Nephron progenitor cell (in vitro differentiated cells): Measurements from ENCODE around the gene AFAP1.

Experiments
- DNase-seq: peaks from one replicate; pipeline ENCODE4 v3.0.0; 2021
- H3K27ac Mint-ChIP-seq: 2 replicates; pipeline ENCODE4 v1.8.0; 2021; ENCODE audit warnings: mild to moderate bottlenecking, moderate library complexity, mixed read lengths
- H3K27me3 Mint-ChIP-seq: 2 replicates; pipeline ENCODE4 v1.8.0; 2021; ENCODE audit warnings: mild to moderate bottlenecking, low read depth, mixed read lengths; ENCODE audit not compliant: poor library complexity
- H3K36me3 Mint-ChIP-seq: 2 replicates; pipeline ENCODE4 v1.8.0; 2021; ENCODE audit warnings: low read depth, mixed read lengths
- H3K4me1 Mint-ChIP-seq: 2 replicates; pipeline ENCODE4 v1.8.0; 2021; ENCODE audit warnings: mixed read lengths
- H3K4me3 Mint-ChIP-seq: 2 replicates; pipeline ENCODE4 v1.8.0; 2021; ENCODE audit warnings: mild to moderate bottlenecking, moderate library complexity, mixed read lengths
- H3K9me3 Mint-ChIP-seq: 2 replicates; pipeline ENCODE4 v1.8.0; 2021; ENCODE audit warnings: mild to moderate bottlenecking, moderate library complexity, mixed read lengths
- TF ChIP-seq, protein P1 (sequence below): fragments of 200-600 bp; sonication (generic); IDR thresholded peaks from 2 replicates; pipeline ENCODE4 v1.5.0; 2021; ENCODE audit warnings: antibody characterized with exemption

AFAP1 gene

DNA sequence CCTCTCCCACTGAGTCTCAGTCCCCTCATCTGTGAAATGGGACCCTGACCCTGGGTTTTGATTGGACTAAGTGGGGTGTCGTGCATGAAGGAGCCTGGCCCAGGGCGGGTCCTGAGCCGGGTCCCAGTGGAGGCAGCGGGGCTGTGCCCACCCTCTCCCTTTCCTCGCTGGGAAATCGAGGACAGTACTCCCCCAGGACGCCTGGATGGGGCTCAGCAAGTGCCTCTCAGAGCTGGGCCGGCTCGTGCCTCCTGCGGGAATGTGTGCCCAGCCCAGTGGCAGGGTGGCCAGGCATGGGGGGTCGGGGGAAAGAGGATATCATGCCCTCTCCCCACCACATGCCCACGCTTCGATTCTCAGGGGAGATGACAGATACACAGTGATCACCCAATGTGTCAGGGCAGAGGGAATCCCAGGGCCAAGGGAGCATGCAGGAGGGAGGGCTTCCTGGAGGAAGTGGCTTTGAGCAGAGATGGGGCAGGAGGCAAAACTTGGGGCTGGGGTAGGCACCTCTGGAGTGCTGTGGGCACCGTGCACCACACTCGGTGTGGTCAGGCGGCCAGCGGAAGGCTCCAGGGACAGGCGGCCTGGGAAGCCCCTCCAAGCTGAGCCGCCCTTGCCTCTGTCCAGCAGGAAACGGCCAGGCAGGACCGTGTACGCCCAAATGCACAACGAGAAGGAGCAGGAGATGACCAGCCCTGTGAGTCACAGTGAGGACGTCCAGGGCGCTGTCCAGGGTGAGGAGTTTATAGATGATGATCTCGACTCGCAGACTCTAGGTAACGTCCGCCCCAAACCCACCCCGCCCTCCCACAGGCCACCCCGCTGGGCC, 203.0 kb downstream of the AFAP1 start:
- peak; percentile 45 for DNase-seq
- Mint-ChIP-seq H3K4me3 (no peak overlapping the region), H3K9me3 (no peaks in the 10 kb centered on the region), H3K27ac (peak overlapping the region; percentile 29), H3K4me1 (peaks cover 4% of the 10 kb centered on the region), H3K27me3 (peaks cover 5% of the 10 kb centered on the region), H3K36me3 (no peaks in the 10 kb centered on the region)
- TF ChIP-seq, protein P1, sequence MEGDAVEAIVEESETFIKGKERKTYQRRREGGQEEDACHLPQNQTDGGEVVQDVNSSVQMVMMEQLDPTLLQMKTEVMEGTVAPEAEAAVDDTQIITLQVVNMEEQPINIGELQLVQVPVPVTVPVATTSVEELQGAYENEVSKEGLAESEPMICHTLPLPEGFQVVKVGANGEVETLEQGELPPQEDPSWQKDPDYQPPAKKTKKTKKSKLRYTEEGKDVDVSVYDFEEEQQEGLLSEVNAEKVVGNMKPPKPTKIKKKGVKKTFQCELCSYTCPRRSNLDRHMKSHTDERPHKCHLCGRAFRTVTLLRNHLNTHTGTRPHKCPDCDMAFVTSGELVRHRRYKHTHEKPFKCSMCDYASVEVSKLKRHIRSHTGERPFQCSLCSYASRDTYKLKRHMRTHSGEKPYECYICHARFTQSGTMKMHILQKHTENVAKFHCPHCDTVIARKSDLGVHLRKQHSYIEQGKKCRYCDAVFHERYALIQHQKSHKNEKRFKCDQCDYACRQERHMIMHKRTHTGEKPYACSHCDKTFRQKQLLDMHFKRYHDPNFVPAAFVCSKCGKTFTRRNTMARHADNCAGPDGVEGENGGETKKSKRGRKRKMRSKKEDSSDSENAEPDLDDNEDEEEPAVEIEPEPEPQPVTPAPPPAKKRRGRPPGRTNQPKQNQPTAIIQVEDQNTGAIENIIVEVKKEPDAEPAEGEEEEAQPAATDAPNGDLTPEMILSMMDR: no peak

DNA sequence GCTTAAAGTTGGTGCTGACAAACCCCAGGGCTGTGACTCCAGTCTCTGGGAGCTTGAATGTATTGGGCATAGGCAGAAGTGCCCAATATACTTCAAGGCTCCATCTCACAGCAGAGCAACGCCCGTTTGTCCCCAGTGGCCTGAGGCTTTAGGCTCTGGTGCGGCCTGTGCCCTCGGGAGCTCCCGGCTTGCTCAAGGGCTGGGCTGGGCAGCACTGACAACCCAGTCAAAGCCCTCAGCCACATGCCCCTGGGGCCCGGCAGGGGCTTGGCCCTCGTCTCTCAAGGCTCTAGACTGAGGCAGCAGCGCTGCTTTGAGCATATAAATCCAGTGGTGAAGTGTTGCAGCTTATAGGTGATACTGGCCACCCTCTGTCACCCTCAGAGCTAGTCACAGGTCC, 203.7 kb downstream of the AFAP1 start:
- Mint-ChIP-seq H3K4me1 (peaks cover 4% of the 10 kb centered on the region), H3K4me3 (no peak overlapping the region), H3K27me3 (peaks cover 5% of the 10 kb centered on the region), H3K27ac (no peak overlapping the region), H3K9me3 (no peaks in the 10 kb centered on the region), H3K36me3 (no peaks in the 10 kb centered on the region)
- TF ChIP-seq, protein P1: no peak
- no peak for DNase-seq

DNA sequence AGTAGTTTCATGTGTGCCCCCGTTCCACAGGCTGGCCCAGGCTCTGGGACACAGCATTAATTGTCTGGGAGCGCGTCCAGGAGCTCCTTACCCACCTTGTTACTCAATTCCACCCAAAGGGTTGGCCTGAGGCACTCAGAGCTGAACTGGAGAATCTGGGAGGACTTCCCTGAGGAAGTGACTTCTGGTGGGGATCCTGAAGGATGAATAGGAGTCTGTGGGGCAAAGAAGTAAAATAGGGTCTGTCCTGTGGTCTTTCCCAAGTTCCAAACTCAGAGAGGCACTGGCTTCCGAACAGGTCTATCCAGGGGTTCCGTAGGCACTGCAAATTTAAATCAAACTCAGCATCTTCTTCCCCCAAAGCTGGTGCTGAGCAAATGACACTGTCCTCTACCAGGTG, 204.3 kb downstream of the AFAP1 start:
- no peak for DNase-seq
- Mint-ChIP-seq H3K9me3 (no peaks in the 10 kb centered on the region), H3K36me3 (no peaks in the 10 kb centered on the region), H3K27me3 (peaks cover 5% of the 10 kb centered on the region), H3K4me3 (no peak overlapping the region), H3K27ac (no peak overlapping the region), H3K4me1 (peaks cover 4% of the 10 kb centered on the region)
- TF ChIP-seq, protein P1: no peak

DNA sequence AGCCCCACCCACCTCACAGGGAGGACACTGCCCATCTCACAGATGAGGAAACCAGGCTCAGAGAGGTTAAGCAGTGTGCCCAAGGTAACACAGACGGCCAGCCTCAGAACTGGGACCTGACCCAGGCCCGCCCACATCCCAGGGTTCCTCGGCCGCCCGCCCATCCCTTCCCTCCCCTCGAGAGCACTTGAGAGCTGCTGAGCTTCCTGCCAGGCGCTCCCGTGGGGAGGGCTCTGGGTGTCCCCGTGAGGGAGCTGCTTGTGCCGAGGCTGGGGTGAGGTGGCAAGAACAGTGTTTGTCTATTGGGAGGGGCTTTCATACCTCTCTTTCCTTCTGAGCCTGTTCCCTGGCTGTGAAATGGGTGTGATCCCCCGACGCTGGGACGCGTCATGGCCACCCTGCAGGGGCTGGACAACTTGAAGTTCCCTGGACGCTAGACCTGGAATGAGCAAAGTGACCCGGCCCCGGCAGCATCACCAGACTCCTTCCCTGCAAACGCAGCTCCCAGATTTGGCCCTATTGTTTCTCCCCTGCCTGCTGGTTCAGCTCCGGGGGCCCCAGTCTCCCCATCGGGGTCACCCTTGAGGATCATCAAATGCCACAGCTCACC, 204.9 kb downstream of the AFAP1 start:
- Mint-ChIP-seq H3K36me3 (no peaks in the 10 kb centered on the region), H3K9me3 (no peaks in the 10 kb centered on the region), H3K4me1 (peaks cover 6% of the 10 kb centered on the region), H3K4me3 (no peak overlapping the region), H3K27ac (no peak overlapping the region), H3K27me3 (peaks cover 5% of the 10 kb centered on the region)
- no peak for DNase-seq
- TF ChIP-seq, protein P1: no peak

DNA sequence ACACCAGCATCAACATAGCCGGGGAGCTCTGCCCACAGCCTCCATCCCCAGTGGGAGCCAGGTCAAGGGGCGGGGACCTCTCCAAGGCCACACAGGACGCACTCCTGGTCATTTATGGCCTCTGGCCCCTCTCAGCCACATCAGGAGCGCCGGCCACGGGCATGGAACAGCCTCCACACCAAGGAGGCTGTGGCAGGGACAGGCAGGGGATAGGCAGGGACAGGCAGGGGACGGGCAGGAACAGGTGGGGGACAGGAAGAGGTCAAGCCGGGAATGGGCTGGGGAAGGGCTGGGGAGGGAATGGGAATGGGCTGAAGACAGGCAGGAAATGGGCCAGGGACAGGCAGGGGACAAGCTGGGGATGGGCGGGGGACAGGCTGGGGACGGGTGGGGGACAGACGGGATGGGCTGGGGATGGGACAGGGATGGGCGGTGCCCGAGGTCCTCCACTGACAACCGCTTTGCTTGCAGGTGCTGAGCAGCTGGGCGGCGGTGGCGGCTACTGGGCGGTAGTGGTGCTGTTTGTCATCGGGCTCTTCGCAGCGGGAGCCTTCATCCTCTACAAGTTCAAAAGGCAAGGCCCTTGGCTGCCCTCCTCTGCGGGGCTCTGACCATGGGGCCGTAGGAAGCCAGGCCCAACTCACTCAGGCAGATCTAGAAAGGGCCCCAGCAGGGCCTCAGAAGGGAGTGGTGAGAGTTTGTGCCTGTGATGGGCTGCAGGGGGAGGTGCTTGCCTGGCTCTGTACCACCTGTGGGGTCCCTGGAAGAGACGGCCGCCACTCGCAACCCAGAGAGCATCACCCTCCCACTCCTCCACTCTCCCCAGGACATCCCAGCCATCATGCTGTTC, 205.6 kb downstream of the AFAP1 start:
- Mint-ChIP-seq H3K4me1 (peaks cover 8% of the 10 kb centered on the region), H3K36me3 (no peaks in the 10 kb centered on the region), H3K27me3 (peaks cover 5% of the 10 kb centered on the region), H3K9me3 (no peaks in the 10 kb centered on the region), H3K4me3 (no peak overlapping the region), H3K27ac (no peak overlapping the region)
- no peak for DNase-seq
- TF ChIP-seq, protein P1: no peak
